ENCODE results near the gene PLA2G4D. TPM values are rescaled to one million over a fixed set of nuclear protein-coding genes. Genes with fewer than 3 reads are reported as not detected.

The PLA2G4D gene
- polyA plus RNA-seq, 1 of the 3 experiments (the other 2 are of a cell fraction) = not detected

- TF ChIP-seq ZBTB33 (IDR thresholded peaks at IDR 0.05; ENCODE audit: borderline replicate concordance, low read depth) (no peak), RAD21 (IDR thresholded peaks at IDR 0.05; ENCODE audit: low read length) (no peak), YY1 (IDR thresholded peaks at IDR 0.05; ENCODE audit: low read depth) (no peak), MAX (IDR thresholded peaks at IDR 0.05; ENCODE audit: low read depth) (no peak), TAF1 (IDR thresholded peaks at IDR 0.05; ENCODE audit: borderline replicate concordance, low read depth, low read length) (no peak)
Observed at GRCh38 chr15:42108189-42108588, 13.8 kb upstream of the PLA2G4D start (continued).

GRCh38 chr15:42107473-42107872 is 13.1 kb upstream of the PLA2G4D start:
- no peak overlapping the region for H3K9ac ChIP-seq
- DNase-seq = no peak
- H3K36me3 ChIP-seq (replicated peaks in 1 of 2; ENCODE audit: control insufficient read depth in 1 of 2, insufficient read depth in 2 of 2, low read length in 1 of 2) = no peaks in the 10 kb centered on the region
- H3K4me2 ChIP-seq = no peak overlapping the region
- H3K4me1 ChIP-seq (ENCODE audit: control insufficient read depth in 1 of 2, insufficient read depth in 2 of 2, low read depth in 1 of 2, low read length in 1 of 2) = peaks cover 0 to 4% of the 10 kb centered on the region in 2 experiments; a peak in 1 of 4 replicates
- H3K4me3 ChIP-seq (ENCODE audit: low read depth in 2 of 2, low read length in 1 of 2) = no peak overlapping the region
- 53% methylated on average over 7 of the region's 7 CpGs for WGBS (ENCODE audit: low lambda C conversion rate)
- no peak overlapping the region for H2AFZ ChIP-seq (ENCODE audit: low read depth)
- H3K79me2 ChIP-seq (ENCODE audit: insufficient read depth) = no peaks in the 10 kb centered on the region
- no peaks in the 10 kb centered on the region for H3K9me2 ChIP-seq
- POLR2A ChIA-PET = no interaction called here
- no peaks in the 10 kb centered on the region for H3K9me3 ChIP-seq
- CTCF ChIA-PET = interaction anchor here (0.7 to 3.0 kb wide), 5 partner anchors 24 to 122 kb away, joined by 3 to 16 read pairs (median 3); no protein-coding TSS in a partner anchor
- H4K20me1 ChIP-seq (ENCODE audit: insufficient read depth) = no peaks in the 10 kb centered on the region
- no peaks in the 10 kb centered on the region for H3F3A ChIP-seq (replicated peaks; ENCODE audit: insufficient read depth)
- no peaks in the 10 kb centered on the region; the same call in 1 of the 2 replicates for H3K27me3 ChIP-seq (ENCODE audit: insufficient read depth)
- no peak overlapping the region for H3K27ac ChIP-seq (ENCODE audit: low read depth in 2 of 2, low read length in 1 of 2)
- TF ChIP-seq USF2 (IDR thresholded peaks at IDR 0.05; ENCODE audit: borderline replicate concordance, low read depth, low read length) (no peak), MXI1 (IDR thresholded peaks at IDR 0.05; ENCODE audit: low read depth, low read length) (no peak), NRF1 (IDR thresholded peaks at IDR 0.05; ENCODE audit: low read depth, low read length) (no peak), NFIC (IDR thresholded peaks at IDR 0.05; ENCODE audit: borderline replicate concordance) (no peak), FOSL2 (IDR thresholded peaks at IDR 0.05; ENCODE audit: borderline replicate concordance, low read depth) (no peak), TAF1 (IDR thresholded peaks at IDR 0.05; ENCODE audit: borderline replicate concordance, low read depth, low read length) (no peak), JUND (IDR thresholded peaks at IDR 0.05) (no peak), FOXJ3 (CRISPR knock-in tag; IDR thresholded peaks at IDR 0.05) (no peak), RCOR1 (IDR thresholded peaks at IDR 0.05; ENCODE audit: low read length) (no peak), ZBTB33 (IDR thresholded peaks at IDR 0.05; ENCODE audit: borderline replicate concordance, low read depth) (no peak), GATA2 (CRISPR knock-in tag; IDR thresholded peaks at IDR 0.05) (no peak), ELF1 (IDR thresholded peaks at IDR 0.05) (no peak), PBX3 (IDR thresholded peaks at IDR 0.05) (no peak), REST (IDR thresholded peaks at IDR 0.05; ENCODE audit: low read depth, low read length) (no peak), EZH2phosphoT487 (IDR thresholded peaks at IDR 0.05; ENCODE audit: borderline replicate concordance, low read depth) (no peak), YY1 (IDR thresholded peaks at IDR 0.05; ENCODE audit: low read depth) (no peak)

Measured in SK-N-SH (cell line).